OCI-LY3 (cell line): ENCODE results near the gene DHRSX.
"Not testable (repeated sequence)": the region's sequence is repeated elsewhere in the genome, so short reads cannot be mapped to it uniquely, and the experiment has no call there.

ENCODE experiments used
- H2AFZ ChIP-seq: fragments of 200-600, 300-600 bp; shearing (Covaris generic); 2 replicates; pipeline ENCODE4 v1.6.0; 2014; ENCODE audit warnings: antibody characterized with exemption, low read depth, low read length
- H3K27ac ChIP-seq: fragments of 200-600, 300-600 bp; sonication (generic); 2 replicates; pipeline ENCODE4 v1.5.1; 2014; ENCODE audit warnings: mild to moderate bottlenecking, low read length, moderate library complexity, mixed read lengths
- H3K27me3 ChIP-seq: fragments of 200-600, 300-600 bp; sonication (generic); 2 replicates; pipeline ENCODE4 v1.6.1; 2014; ENCODE audit warnings: low read depth, low read length, mixed read lengths
- H3K36me3 ChIP-seq: fragments of 200-600, 300-600 bp; sonication (generic); replicated peaks from 2 replicates; pipeline ENCODE3; 2014; ENCODE audit warnings: low read depth, low read length, mixed read lengths
- H3K4me1 ChIP-seq: fragments of 300-600, 200-600 bp; sonication (generic); 2 replicates; pipeline ENCODE4 v1.6.1; 2014; ENCODE audit warnings: low read length, mixed read lengths
- H3K4me2 ChIP-seq: fragments of 200-600, 300-600 bp; sonication (generic); 2 replicates; pipeline ENCODE4 v1.6.1; 2014; ENCODE audit warnings: low read length, mixed read lengths
- H3K4me3 ChIP-seq: fragments of 300-600, 200-600 bp; sonication (generic); 2 replicates; pipeline ENCODE4 v1.5.1; 2014; ENCODE audit warnings: antibody characterized with exemption, mild to moderate bottlenecking, low read length, moderate library complexity
- H3K79me2 ChIP-seq: fragments of 300-600, 200-600 bp; shearing (Covaris generic); 2 replicates; pipeline ENCODE4 v1.6.1; 2014; ENCODE audit warnings: mild to moderate bottlenecking, low read length, mixed read lengths
- H3K9ac ChIP-seq: fragments of 300-600, 200-600 bp; shearing (Covaris generic); 2 replicates; pipeline ENCODE4 v1.6.0; 2014; ENCODE audit warnings: mild to moderate bottlenecking, low read length, moderate library complexity
- H3K9me3 ChIP-seq: fragments of 200-600, 300-600 bp; shearing (Covaris generic); 2 replicates; pipeline ENCODE4 v1.6.1; 2014; ENCODE audit warnings: low read length, mixed read lengths; ENCODE audit not compliant: insufficient read depth
- H4K20me1 ChIP-seq: fragments of 200-600, 300-600 bp; sonication (generic); 2 replicates; pipeline ENCODE4 v1.6.1; 2016; ENCODE audit warnings: low read length, mixed read lengths; ENCODE audit not compliant: insufficient read depth
- CTCF ChIP-seq: fragments of 200-600, 300-600 bp; sonication (generic); IDR thresholded peaks from 2 replicates; pipeline ENCODE4 v1.5.1; 2014; ENCODE audit warnings: antibody characterized with exemption, low read length, low read depth
- EZH2phosphoT487 ChIP-seq: fragments of 200-600 bp; shearing (Covaris generic); IDR thresholded peaks from 2 replicates; pipeline ENCODE4 v1.6.1; 2018; ENCODE audit warnings: antibody characterized with exemption, mixed run types, low read depth

The DHRSX gene

GRCh38 chrX:2508648-2509335 is 8.0 kb upstream of the DHRSX start:
- no peak overlapping the region for H3K27ac ChIP-seq
- H3K79me2 ChIP-seq, result no peaks in the 10 kb centered on the region
- H4K20me1 ChIP-seq, result no peaks in the 10 kb centered on the region
- H2AFZ ChIP-seq, result no peak overlapping the region
- TF ChIP-seq EZH2phosphoT487 (no peak), CTCF (no peak)
- H3K9me3 ChIP-seq, result no peaks in the 10 kb centered on the region
- H3K36me3 ChIP-seq, result no peaks in the 10 kb centered on the region
- H3K4me2 ChIP-seq, result no peak overlapping the region
- H3K4me1 ChIP-seq, result peaks cover 16% of the 10 kb centered on the region
- H3K9ac ChIP-seq, result no peak overlapping the region
- no peak overlapping the region for H3K4me3 ChIP-seq
- no peaks in the 10 kb centered on the region for H3K27me3 ChIP-seq

- no peaks in the 10 kb centered on the region for H3K79me2 ChIP-seq
- peaks cover 12% of the 10 kb centered on the region for H3K4me1 ChIP-seq
- no peak overlapping the region for H2AFZ ChIP-seq
- no peak overlapping the region for H3K4me3 ChIP-seq
- TF ChIP-seq CTCF (no peak), EZH2phosphoT487 (no peak)
- no peak overlapping the region for H3K9ac ChIP-seq
- H3K36me3 ChIP-seq, result no peaks in the 10 kb centered on the region
- H3K27me3 ChIP-seq, result no peaks in the 10 kb centered on the region
- H4K20me1 ChIP-seq, result no peaks in the 10 kb centered on the region
- no peaks in the 10 kb centered on the region for H3K9me3 ChIP-seq
- no peak overlapping the region for H3K4me2 ChIP-seq
- no peak overlapping the region for H3K27ac ChIP-seq
These were observed 7.3 kb upstream of the DHRSX start for GRCh38 chrX:2507904-2508627.

- TF ChIP-seq CTCF, result no peak
- no peak for TF ChIP-seq EZH2phosphoT487
- no peaks in the 10 kb centered on the region for H3K27me3 ChIP-seq
- no peak overlapping the region for H3K4me3 ChIP-seq
- H4K20me1 ChIP-seq, result no peaks in the 10 kb centered on the region
- no peaks in the 10 kb centered on the region for H3K79me2 ChIP-seq
- H3K36me3 ChIP-seq, result no peaks in the 10 kb centered on the region
- H3K4me1 ChIP-seq, result peaks cover 8% of the 10 kb centered on the region
- no peak overlapping the region for H2AFZ ChIP-seq
- no peaks in the 10 kb centered on the region for H3K9me3 ChIP-seq
- H3K4me2 ChIP-seq, result no peak overlapping the region
- H3K27ac ChIP-seq, result no peak overlapping the region
- H3K9ac ChIP-seq, result no peak overlapping the region
These were observed 6.4 kb upstream of the DHRSX start for GRCh38 chrX:2507196-2507595.

GRCh38 chrX:2505341-2505740 is 4.6 kb upstream of the DHRSX start:
- not testable (repeated sequence) for H2AFZ ChIP-seq, H3K4me3 ChIP-seq, H4K20me1 ChIP-seq, H3K9me3 ChIP-seq, H3K4me2 ChIP-seq, H3K36me3 ChIP-seq, H3K27ac ChIP-seq, H3K4me1 ChIP-seq, H3K27me3 ChIP-seq, H3K9ac ChIP-seq, H3K79me2 ChIP-seq
